Peyer's patch (tissue), 4 donors: Measurements from ENCODE around the gene LTBP1. TPM values are rescaled to one million over a fixed set of nuclear protein-coding genes. Genes with fewer than 3 reads are reported as not detected.

Experiments
- DNase-seq, 3 donors: peaks; one replicate each; pipeline ENCODE4 v3.0.0-alpha.2; 2017 to 2019
- H3K27ac ChIP-seq, 4 donors: fragments of 200-600 bp; sonication (generic); one replicate each; pipeline ENCODE4 v1.5.1; 2016 to 2019
- H3K27me3 ChIP-seq, 2 donors: fragments of 200-600 bp; sonication (generic); one replicate each; pipeline ENCODE4 v1.5.1; 2019
- H3K36me3 ChIP-seq, 3 donors: fragments of 200-600 bp; sonication (generic); one replicate each; pipeline ENCODE4 v1.5.1; 2016 to 2019
- H3K4me1 ChIP-seq, 4 donors: fragments of 200-600 bp; sonication (generic); one replicate each; pipeline ENCODE4 v1.5.1; 2016 to 2019
- H3K4me3 ChIP-seq, 4 donors: fragments of 200-600 bp; sonication (generic); 1 replicate in 3 of 4; 2 replicates in 1 of 4; pipeline ENCODE4 v1.5.1; 2016 to 2019; ENCODE audit warnings: mild to moderate bottlenecking in 1 of 4
- H3K9me3 ChIP-seq, 4 donors: fragments of 200-600 bp; sonication (generic); one replicate each; pipeline ENCODE4 v1.5.1; 2016 to 2019; ENCODE audit warnings: mild to moderate bottlenecking in 1 of 4
- CTCF ChIP-seq, 6 experiments: fragments of 450-650 bp in 4 of 6; fragments of 200-600 bp in 2 of 6; sonication (generic) in 1 of 6; IDR thresholded peaks; one replicate each; pipeline ENCODE4 v1.5.1; 2017 to 2019; ENCODE audit warnings: antibody characterized with exemption in 6 of 6, mild to moderate bottlenecking in 3 of 6, moderate library complexity in 1 of 6
- POLR2A ChIP-seq, 2 donors: fragments of 450-650 bp; IDR thresholded peaks; one replicate each; pipeline ENCODE4 v1.5.1; 2017; ENCODE audit warnings: antibody characterized with exemption in 2 of 2, mild to moderate bottlenecking in 2 of 2, moderate library complexity in 2 of 2
- total RNA-seq, 4 donors: library from RNA; depleted of rRNA; stranded (reverse); fragments of >200 nt; gene quantifications; one replicate each; pipeline ENCODE4 v1.1.0, GENCODE V29; 2016

Gene LTBP1
- total RNA-seq, 4 donors from 2014 or later = 8.6 to 23.1 (median 13.1) TPM

- Histone ChIP-seq H3K27me3 (no peaks in the 10 kb centered on the region), H3K9me3 (no peaks in the 10 kb centered on the region), H3K36me3 (no peaks in the 10 kb centered on the region), H3K4me1 (no peaks in the 10 kb centered on the region), H3K27ac (no peak overlapping the region), H3K4me3 (no peak overlapping the region)
- TF ChIP-seq CTCF (IDR thresholded peaks at IDR 0.05) (no peak), POLR2A (IDR thresholded peaks at IDR 0.05) (no peak)
- DNase-seq = no peak
These were observed 258.2 kb downstream of the LTBP1 start for GRCh38 chr2:33204945-33205344.

- Histone ChIP-seq H3K4me3 (no peak overlapping the region), H3K27ac (no peak overlapping the region), H3K9me3 (no peaks in the 10 kb centered on the region)
These were observed 259.1 kb downstream of the LTBP1 start for GRCh38 chr2:33205693-33206434.

DNA sequence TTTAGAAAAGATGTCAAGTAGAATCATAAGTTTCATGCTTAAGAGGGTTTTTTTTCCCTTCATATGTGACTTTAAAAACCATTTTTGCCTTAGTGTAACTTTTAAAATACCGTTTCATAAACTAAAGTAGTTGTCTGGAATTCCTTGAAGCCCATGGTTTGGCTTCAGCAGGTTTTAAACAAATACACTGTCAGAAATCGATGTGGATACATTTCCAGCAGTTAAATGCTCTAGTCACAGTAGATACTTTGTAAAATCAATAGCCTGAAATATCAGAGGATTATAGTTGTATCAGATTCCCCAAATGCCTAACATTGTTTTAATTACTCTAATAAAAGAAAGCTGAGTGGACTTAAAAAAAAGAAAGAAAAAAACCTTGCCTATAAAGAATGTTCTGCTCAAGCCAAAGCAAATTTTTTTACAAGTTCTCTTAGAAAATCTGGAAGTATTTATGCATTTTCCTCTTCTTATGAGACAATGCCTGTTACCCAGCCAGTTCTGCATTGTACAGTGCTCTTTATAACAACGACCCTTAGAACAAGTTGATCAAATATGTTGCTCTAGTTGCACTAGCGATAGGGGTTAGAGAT lies 260.5 kb downstream of the LTBP1 start:
- TF ChIP-seq CTCF (IDR thresholded peaks at IDR 0.05) (no peak), POLR2A (IDR thresholded peaks at IDR 0.05) (no peak)
- no peaks in the 10 kb centered on the region for H3K4me1 ChIP-seq
- H3K27me3 ChIP-seq = no peaks in the 10 kb centered on the region
- H3K27ac ChIP-seq = no peak overlapping the region
- no peak overlapping the region for H3K4me3 ChIP-seq
- no peaks in the 10 kb centered on the region for H3K36me3 ChIP-seq
- no peak for DNase-seq
- H3K9me3 ChIP-seq = no peaks in the 10 kb centered on the region

More at GRCh38 chr2:33205693-33206434, 259.1 kb downstream of the LTBP1 start:
- TF ChIP-seq POLR2A (IDR thresholded peaks at IDR 0.05) = no peak
- TF ChIP-seq CTCF (IDR thresholded peaks at IDR 0.05) = no peak
- DNase-seq = no peak
- H3K27me3 ChIP-seq = no peaks in the 10 kb centered on the region
- H3K36me3 ChIP-seq = no peaks in the 10 kb centered on the region
- no peaks in the 10 kb centered on the region for H3K4me1 ChIP-seq

- no peaks in the 10 kb centered on the region for H3K9me3 ChIP-seq
- TF ChIP-seq CTCF (IDR thresholded peaks at IDR 0.05) = no peak
- no peak for TF ChIP-seq POLR2A (IDR thresholded peaks at IDR 0.05)
- no peak for DNase-seq
- H3K4me3 ChIP-seq = no peak overlapping the region
- H3K27ac ChIP-seq = no peak overlapping the region
- H3K36me3 ChIP-seq = no peaks in the 10 kb centered on the region
- no peaks in the 10 kb centered on the region for H3K4me1 ChIP-seq
- H3K27me3 ChIP-seq = no peaks in the 10 kb centered on the region
These were observed 261.6 kb downstream of the LTBP1 start for GRCh38 chr2:33208400-33208799.

GRCh38 chr2:33209976-33210375 lies 263.2 kb downstream of the LTBP1 start:
- H3K27me3 ChIP-seq = no peaks in the 10 kb centered on the region
- no peaks in the 10 kb centered on the region for H3K36me3 ChIP-seq
- no peaks in the 10 kb centered on the region for H3K9me3 ChIP-seq
- TF ChIP-seq POLR2A (IDR thresholded peaks at IDR 0.05) = no peak
- TF ChIP-seq CTCF (IDR thresholded peaks at IDR 0.05) = no peak
- DNase-seq = no peak
- no peaks in the 10 kb centered on the region for H3K4me1 ChIP-seq
- no peak overlapping the region for H3K4me3 ChIP-seq
- no peak overlapping the region for H3K27ac ChIP-seq
